Measurements from ENCODE around the gene GNG7.

GRCh38 chr19:2676823-2677222 is 25.7 kb downstream of the GNG7 start:
- TF ChIP-seq CTCF (IDR thresholded peaks at IDR 0.05): no peak
- TF ChIP-seq POLR2A (IDR thresholded peaks at IDR 0.05): no peak

Data from right lobe of liver (tissue), 4 donors.